ENCODE measurements around the gene MAP2K3.

MAP2K3 gene

DNA sequence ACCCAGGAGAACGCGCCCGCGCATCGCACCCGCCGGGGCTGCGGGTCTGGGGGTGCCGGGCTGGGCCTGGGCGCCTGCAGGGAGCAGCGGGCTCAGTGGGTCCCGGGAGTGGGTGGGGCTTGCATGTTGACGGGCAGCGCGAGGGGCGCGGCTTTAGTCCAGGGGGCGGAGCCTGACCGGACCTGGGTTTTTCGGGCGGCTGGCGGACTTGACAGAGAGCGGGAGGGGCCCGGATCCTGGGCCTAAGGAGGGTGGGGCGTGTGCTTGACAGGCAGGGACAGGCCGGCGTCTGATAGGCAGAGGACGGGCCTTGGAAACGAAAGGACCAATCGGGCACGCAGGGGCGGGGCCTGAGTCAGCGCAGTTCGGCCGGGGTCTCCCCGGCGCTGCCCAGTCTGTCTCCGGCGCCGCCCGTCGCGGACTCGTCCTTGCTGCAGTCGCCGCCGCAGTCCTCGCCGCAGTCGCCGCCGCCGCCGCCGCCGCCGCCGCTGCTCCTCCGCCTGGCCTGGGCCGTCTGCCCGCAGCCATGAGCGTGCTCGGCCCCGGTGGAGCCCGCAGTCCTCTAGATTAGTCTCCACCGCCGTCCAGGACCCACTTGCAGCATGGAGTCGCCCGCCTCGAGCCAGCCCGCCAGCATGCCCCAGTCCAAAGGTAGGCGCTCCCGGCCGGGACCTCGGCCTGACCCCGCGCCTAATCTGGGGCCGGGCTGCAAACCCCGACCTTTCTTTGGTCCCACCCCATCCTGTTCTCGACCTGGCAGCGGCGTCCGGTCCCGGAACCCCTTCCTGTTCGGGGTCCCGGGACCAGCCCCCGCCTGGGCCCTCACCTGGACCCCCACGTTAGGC, at the start of gene MAP2K3:
MAP2K3 (plus strand) TSS at position 393 of the 845 bp plus-strand sequence; CDS start at position 603, 210 bp downstream.
- DNase-seq: peak; percentile 99
- in situ Hi-C loops (cut with HindIII; ENCODE audit: low pct_ligation_motif_present, low pct_unique_long_range_greater_than_20kb, low sequenced_read_pairs): no loop called here

DNA sequence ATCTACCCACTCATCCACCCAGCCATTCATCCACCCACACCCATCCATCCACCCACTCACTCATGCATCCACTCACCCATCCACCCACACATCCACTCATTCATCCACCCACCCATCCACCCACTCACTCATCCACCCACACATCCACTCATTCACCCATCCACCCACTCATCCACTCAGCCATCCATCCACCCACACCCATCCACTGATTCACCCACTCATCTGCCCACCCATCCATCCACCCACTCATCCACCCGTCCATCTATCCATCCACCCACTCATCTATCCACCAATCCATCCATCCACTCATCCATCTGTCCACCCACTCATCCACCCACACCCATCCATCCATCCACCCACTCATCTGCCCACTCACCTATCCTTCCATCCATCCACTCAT, 48.6 kb upstream of the MAP2K3 start:
- no peak for DNase-seq
- in situ Hi-C loops (cut with HindIII; ENCODE audit: low pct_ligation_motif_present, low pct_unique_long_range_greater_than_20kb, low sequenced_read_pairs): no loop called here

DNA sequence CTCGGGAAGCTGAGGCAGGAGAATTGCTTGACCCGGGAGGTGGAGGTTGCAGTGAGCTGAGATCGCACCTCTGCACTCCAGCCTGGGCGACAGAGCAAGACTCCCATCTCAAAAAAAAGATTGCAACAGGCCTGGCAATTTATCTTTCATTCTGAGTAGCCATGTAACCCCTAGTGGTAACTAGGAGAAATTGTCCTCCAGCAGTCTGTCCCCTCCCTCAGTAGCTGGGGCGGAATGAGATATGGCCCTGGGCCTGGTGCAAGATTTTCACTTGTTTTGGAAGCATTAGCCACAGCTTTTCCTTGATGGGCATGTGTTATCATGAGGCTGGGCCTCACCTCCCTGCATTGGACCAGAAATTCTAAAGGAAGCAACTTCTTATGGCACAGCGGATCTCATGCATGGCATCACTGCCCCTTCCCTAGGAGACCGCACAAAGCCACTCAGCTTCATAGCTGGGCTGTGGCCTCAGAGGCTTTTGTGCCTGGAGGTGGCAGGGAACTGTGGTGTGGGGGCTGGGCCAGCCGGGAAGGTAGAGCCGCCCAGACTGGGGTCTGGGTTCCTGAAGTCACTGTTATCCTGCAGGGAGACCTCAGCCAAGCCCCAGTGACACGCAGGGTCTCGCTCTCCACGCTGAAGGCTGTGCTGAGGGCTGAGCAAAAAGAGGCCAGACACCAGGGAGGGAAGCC, 44.7 kb upstream of the MAP2K3 start:
- DNase-seq: peak; percentile 46
- in situ Hi-C loops (cut with HindIII; ENCODE audit: low pct_ligation_motif_present, low pct_unique_long_range_greater_than_20kb, low sequenced_read_pairs): no loop called here

DNA sequence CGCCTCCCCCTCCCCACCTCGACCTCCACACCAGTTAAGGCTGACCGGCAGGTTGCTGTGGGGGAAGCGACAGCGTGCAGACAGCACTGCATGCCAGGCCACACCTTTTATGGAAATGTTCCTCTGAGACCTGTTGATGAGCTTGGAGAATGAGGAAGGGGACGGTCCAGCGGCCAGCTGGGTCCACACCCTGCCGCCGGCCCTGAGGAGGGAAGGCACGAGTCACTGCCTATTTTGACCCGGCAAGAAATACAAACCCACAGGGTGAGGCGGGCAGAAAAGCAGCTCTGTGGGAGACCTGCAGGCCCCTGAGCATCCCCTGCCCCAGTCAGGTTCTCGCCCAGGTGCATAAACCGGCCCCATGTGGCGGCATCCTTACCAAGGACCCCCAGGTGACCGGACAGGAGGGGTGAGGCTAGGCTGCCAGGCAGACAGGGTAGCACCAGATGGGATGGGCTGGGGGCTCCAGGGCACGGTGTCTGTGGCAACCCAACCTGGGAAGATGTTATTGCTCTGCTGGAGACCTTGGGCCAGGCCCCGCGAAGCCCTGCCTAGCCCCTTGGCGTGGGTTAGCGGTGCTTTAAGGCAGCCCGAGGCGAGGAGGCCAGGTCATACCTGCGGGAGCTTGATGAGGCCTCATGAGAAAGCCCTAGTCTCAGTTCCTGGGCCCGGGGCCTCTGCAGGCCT, 44.0 kb upstream of the MAP2K3 start:
- DNase-seq: no peak
- in situ Hi-C loops (cut with HindIII; ENCODE audit: low pct_ligation_motif_present, low pct_unique_long_range_greater_than_20kb, low sequenced_read_pairs): no loop called here

- in situ Hi-C loops (cut with HindIII; ENCODE audit: low pct_ligation_motif_present, low pct_unique_long_range_greater_than_20kb, low sequenced_read_pairs): no loop called here
- no peak for DNase-seq
These were observed 42.9 kb upstream of the MAP2K3 start for GRCh38 chr17:21241564-21241963.

DNA sequence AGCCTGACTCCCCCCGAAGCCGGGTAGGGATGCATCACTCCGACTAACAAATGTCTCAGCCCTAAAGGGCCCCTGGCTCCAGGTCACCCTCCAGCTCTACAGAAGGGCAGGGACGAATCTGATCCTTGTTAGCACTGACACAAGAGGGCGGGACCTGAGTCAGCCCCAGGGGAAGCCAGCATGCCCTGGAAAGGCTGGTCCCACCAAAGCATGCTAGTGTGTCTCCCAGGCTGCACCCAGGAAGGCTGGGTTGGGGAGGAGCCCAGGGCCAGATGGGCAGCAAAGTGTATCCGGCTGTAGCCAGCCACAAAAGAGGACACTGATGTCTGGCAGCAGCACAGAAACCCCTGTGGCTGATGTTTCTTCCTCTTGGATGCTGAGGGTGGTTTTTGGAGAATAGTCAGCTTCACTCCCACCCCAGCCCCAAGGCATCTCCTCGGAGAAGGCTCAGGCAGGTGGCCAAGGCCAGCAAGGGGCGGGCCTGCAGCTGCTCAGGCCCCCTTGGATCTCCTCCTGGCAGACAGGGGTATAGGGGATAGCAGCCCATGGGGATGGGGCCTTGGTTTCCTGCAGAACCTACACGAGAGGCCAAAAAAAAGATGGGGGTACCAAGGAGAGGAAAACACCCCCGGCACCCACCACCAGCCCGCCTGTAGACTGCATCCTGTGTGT, 42.3 kb upstream of the MAP2K3 start:
- in situ Hi-C loops (cut with HindIII; ENCODE audit: low pct_ligation_motif_present, low pct_unique_long_range_greater_than_20kb, low sequenced_read_pairs): no loop called here

DNA sequence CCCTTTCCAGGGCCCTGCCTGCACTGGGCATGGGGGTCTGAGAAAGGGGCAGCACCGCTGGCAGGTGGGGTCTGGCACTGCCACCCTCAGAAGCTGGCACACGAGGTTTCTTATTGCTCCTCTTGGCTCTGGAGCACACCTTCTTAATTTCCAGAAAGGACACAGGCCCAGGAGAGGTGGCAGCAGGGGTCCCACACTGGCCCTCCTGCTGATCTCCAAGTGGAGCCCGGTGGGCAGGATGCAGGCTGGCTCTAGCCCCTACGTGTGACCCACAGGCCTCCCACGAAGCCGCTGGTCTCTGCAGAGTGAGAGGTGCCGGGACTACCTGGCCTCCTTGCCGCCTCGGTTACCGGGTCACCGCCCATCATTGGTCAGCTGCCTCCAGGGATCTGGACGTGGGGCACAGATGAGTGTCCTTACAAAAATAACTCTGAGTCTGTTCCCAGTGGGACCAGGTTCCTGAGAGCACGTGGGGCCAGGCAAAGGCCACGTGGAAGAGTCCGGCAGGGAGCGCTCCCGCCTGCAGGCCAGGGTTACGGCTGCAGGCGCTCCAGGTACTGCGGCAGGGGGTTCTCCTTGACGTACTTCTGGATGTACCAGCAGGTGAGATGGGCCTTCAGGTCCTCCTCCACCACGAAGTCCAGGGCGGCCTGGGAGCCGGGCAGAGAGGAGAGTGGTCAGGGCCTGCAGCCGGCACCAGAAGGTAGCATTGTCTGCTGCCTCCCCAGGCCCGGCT, 41.6 kb upstream of the MAP2K3 start:
- in situ Hi-C loops (cut with HindIII; ENCODE audit: low pct_ligation_motif_present, low pct_unique_long_range_greater_than_20kb, low sequenced_read_pairs): no loop called here
- no peak for DNase-seq

More for the DNA sequence above, 42.3 kb upstream of the MAP2K3 start:
- no peak for DNase-seq

- DNase-seq: no peak
- in situ Hi-C loops (cut with HindIII; ENCODE audit: low pct_ligation_motif_present, low pct_unique_long_range_greater_than_20kb, low sequenced_read_pairs): no loop called here
These were observed 40.8 kb upstream of the MAP2K3 start for GRCh38 chr17:21243516-21244303.

DNA sequence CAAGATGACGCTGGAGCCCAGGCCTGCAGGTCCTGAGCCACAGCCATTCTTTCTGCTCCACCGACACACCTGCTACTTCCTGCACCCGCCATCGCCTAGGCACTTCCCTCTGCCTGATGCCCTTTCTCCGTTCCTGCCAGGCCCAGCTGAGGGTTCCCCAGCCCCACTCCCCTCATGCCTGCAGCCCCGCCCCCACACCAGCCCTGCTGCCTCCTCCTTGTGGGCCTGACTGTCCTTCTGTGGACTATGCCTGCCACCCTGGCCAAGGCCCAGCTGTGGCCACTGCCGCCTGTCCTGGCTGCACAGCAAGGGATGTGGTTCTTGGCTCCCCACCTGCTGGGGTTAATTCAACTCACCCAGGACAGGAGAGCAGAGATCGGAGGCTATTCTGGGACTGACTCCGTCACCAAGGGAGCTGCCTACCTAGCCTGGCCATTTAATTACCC, 38.8 kb upstream of the MAP2K3 start:
- no peak for DNase-seq
- in situ Hi-C loops (cut with HindIII; ENCODE audit: low pct_ligation_motif_present, low pct_unique_long_range_greater_than_20kb, low sequenced_read_pairs): no loop called here

DNA sequence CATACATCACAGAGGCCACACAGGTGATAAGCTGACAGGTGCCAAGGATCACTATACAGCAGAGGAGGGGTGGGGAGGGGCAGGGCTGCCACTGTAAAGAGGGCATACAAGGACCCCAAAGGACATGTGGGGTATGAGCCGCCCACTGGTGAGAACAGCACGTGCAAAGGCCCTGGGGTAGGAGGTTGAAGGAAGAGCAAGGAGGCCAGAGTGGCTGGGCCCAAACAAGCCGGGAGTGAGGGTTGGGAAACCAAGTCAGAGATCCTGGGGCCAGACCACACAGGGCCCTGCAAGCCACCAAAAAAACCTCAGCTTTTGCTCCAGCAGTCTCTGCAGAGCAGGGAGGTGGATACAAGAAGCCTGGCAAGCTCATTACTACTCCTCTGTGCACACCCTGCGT, 37.8 kb upstream of the MAP2K3 start:
- in situ Hi-C loops (cut with HindIII; ENCODE audit: low pct_ligation_motif_present, low pct_unique_long_range_greater_than_20kb, low sequenced_read_pairs): no loop called here
- no peak for DNase-seq

DNA sequence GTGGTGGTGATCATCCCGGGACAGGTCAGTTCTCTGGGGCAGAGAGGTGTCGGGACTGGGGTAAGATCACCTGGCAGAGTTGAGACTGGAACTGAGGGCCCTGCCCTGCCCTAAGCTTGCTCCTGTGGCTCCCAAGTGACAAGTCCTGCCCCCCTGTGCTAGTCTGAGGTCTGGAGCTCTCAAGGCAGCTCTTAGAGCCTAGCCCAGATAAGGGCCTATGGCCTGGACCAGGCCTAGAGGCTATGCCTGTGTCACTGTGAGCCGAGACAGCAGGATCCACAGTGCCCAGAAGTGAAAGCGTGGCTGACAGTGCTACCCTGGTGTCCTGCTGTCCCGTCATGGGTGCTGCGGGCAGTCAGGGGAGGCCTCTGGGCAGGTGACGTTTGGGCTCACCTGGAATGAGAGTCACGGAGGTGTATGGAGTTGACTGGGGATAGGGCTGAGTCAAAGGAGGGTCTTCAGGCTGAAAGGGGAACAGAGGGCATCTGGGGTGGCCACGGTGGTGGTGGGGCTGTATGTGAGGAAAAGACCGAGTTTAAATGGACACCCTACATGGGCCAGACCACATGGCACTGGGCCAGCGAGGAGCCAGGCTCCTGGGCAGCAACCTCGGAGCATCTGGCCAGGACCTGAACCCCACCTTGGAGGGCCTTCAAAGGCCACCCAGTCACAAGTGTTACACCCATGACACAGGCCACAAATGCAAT, 36.8 kb upstream of the MAP2K3 start:
- in situ Hi-C loops (cut with HindIII; ENCODE audit: low pct_ligation_motif_present, low pct_unique_long_range_greater_than_20kb, low sequenced_read_pairs): no loop called here
- no peak for DNase-seq

GRCh38 chr17:21248500-21248899, 36.0 kb upstream of the MAP2K3 start:
- in situ Hi-C loops (cut with HindIII; ENCODE audit: low pct_ligation_motif_present, low pct_unique_long_range_greater_than_20kb, low sequenced_read_pairs): no loop called here
- no peak for DNase-seq

GRCh38 chr17:21249086-21249795, 35.3 kb upstream of the MAP2K3 start:
- DNase-seq: no peak
- in situ Hi-C loops (cut with HindIII; ENCODE audit: low pct_ligation_motif_present, low pct_unique_long_range_greater_than_20kb, low sequenced_read_pairs): no loop called here

GRCh38 chr17:21249920-21250703, 34.4 kb upstream of the MAP2K3 start:
- no peak for DNase-seq
- in situ Hi-C loops (cut with HindIII; ENCODE audit: low pct_ligation_motif_present, low pct_unique_long_range_greater_than_20kb, low sequenced_read_pairs): no loop called here

DNA sequence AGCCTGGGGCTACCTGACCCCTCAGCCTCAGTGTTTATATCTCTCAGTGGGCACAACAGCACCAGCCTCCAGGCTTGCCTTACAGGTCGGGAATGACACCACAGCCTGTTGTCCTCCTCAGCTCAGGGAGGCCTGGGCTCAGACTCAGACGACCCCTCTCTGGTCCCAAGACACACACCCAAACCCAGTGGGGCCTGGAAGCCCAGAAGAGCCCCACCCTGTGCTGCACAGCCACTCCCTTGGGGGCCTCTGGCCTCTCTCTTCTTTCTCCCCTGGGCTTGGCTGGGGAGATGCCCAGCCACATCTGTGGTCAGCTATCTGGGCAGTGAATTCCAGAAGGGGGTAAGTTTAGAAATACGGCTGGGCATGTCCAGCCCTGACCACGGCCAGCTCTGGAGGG, 33.7 kb upstream of the MAP2K3 start:
- in situ Hi-C loops (cut with HindIII; ENCODE audit: low pct_ligation_motif_present, low pct_unique_long_range_greater_than_20kb, low sequenced_read_pairs): no loop called here
- DNase-seq: no peak
